Measurements from ENCODE around the gene EDN2.

EDN2 gene

GRCh38 chr1:41525891-41526587, 41.6 kb upstream of the EDN2 start:
- H3K27me3 ChIP-seq (ENCODE audit: insufficient read depth, low read length, poor library complexity, severe bottlenecking), result no peaks in the 10 kb centered on the region
- H3K4me2 ChIP-seq (ENCODE audit: low read depth, low read length, poor library complexity, severe bottlenecking), result no peak overlapping the region
- no peaks in the 10 kb centered on the region for H4K20me1 ChIP-seq (ENCODE audit: insufficient read depth, low read length, poor library complexity, severe bottlenecking)
- no peaks in the 10 kb centered on the region for H3F3A ChIP-seq (ENCODE audit: low read depth)
- no peaks in the 10 kb centered on the region for H3K4me1 ChIP-seq (ENCODE audit: insufficient read depth, low read length, poor library complexity, severe bottlenecking)
- H3K4me3 ChIP-seq (ENCODE audit: low read length, poor library complexity, severe bottlenecking), result no peak overlapping the region
- no peak overlapping the region for H2AFZ ChIP-seq (ENCODE audit: low read length)
- no peaks in the 10 kb centered on the region for H3K79me2 ChIP-seq (ENCODE audit: insufficient read depth, low read length)
- TF ChIP-seq CTCF (conservative IDR thresholded peaks at IDR 0.05; ENCODE audit: low read length) (no peak), EZH2phosphoT487 (IDR thresholded peaks at IDR 0.05; ENCODE audit: borderline replicate concordance) (no peak)
- H3K9ac ChIP-seq (ENCODE audit: low read depth, low read length, poor library complexity, severe bottlenecking), result no peak overlapping the region
- no peaks in the 10 kb centered on the region for H3K9me3 ChIP-seq (ENCODE audit: insufficient read depth, low read depth, low read length)
- H3K36me3 ChIP-seq (ENCODE audit: insufficient read depth, low read length), result no peaks in the 10 kb centered on the region
- no peaks in the 10 kb centered on the region for H3K9me2 ChIP-seq (replicated peaks; ENCODE audit: low read depth, low read length)

- Histone ChIP-seq H3K79me2 (ENCODE audit: insufficient read depth, low read length) (no peaks in the 10 kb centered on the region), H3K9ac (ENCODE audit: low read depth, low read length, poor library complexity, severe bottlenecking) (no peak overlapping the region), H3K9me3 (ENCODE audit: insufficient read depth, low read depth, low read length) (no peaks in the 10 kb centered on the region), H3K9me2 (replicated peaks; ENCODE audit: low read depth, low read length) (no peaks in the 10 kb centered on the region), H3K4me3 (ENCODE audit: low read length, poor library complexity, severe bottlenecking) (no peak overlapping the region), H3K4me1 (ENCODE audit: insufficient read depth, low read length, poor library complexity, severe bottlenecking) (no peaks in the 10 kb centered on the region), H3K27me3 (ENCODE audit: insufficient read depth, low read length, poor library complexity, severe bottlenecking) (no peaks in the 10 kb centered on the region), H4K20me1 (ENCODE audit: insufficient read depth, low read length, poor library complexity, severe bottlenecking) (no peaks in the 10 kb centered on the region), H2AFZ (ENCODE audit: low read length) (no peak overlapping the region), H3K36me3 (ENCODE audit: insufficient read depth, low read length) (no peaks in the 10 kb centered on the region), H3F3A (ENCODE audit: low read depth) (no peaks in the 10 kb centered on the region), H3K4me2 (ENCODE audit: low read depth, low read length, poor library complexity, severe bottlenecking) (no peak overlapping the region)
- no peak for TF ChIP-seq CTCF (conservative IDR thresholded peaks at IDR 0.05; ENCODE audit: low read length)
- TF ChIP-seq EZH2phosphoT487 (IDR thresholded peaks at IDR 0.05; ENCODE audit: borderline replicate concordance), result no peak
Observed at GRCh38 chr1:41524676-41525675, 40.5 kb upstream of the EDN2 start.

GRCh38 chr1:41523949-41524675, 39.6 kb upstream of the EDN2 start:
- H3K4me2 ChIP-seq (ENCODE audit: low read depth, low read length, poor library complexity, severe bottlenecking), result no peak overlapping the region
- no peak for TF ChIP-seq CTCF (conservative IDR thresholded peaks at IDR 0.05; ENCODE audit: low read length)
- TF ChIP-seq EZH2phosphoT487 (IDR thresholded peaks at IDR 0.05; ENCODE audit: borderline replicate concordance), result no peak
- H3K27me3 ChIP-seq (ENCODE audit: insufficient read depth, low read length, poor library complexity, severe bottlenecking), result no peaks in the 10 kb centered on the region
- H3F3A ChIP-seq (ENCODE audit: low read depth), result no peaks in the 10 kb centered on the region
- H3K4me3 ChIP-seq (ENCODE audit: low read length, poor library complexity, severe bottlenecking), result no peak overlapping the region
- H3K79me2 ChIP-seq (ENCODE audit: insufficient read depth, low read length), result no peaks in the 10 kb centered on the region
- H3K9ac ChIP-seq (ENCODE audit: low read depth, low read length, poor library complexity, severe bottlenecking), result no peak overlapping the region
- H3K9me3 ChIP-seq (ENCODE audit: insufficient read depth, low read depth, low read length), result no peaks in the 10 kb centered on the region
- no peaks in the 10 kb centered on the region for H3K9me2 ChIP-seq (replicated peaks; ENCODE audit: low read depth, low read length)
- no peaks in the 10 kb centered on the region for H3K36me3 ChIP-seq (ENCODE audit: insufficient read depth, low read length)
- H4K20me1 ChIP-seq (ENCODE audit: insufficient read depth, low read length, poor library complexity, severe bottlenecking), result no peaks in the 10 kb centered on the region
- no peaks in the 10 kb centered on the region for H3K4me1 ChIP-seq (ENCODE audit: insufficient read depth, low read length, poor library complexity, severe bottlenecking)
- H2AFZ ChIP-seq (ENCODE audit: low read length), result no peak overlapping the region
